HS-27A (cell line): ENCODE results near the gene PPP2R5E.

ENCODE experiments used
- DNase-seq: peaks from one replicate; pipeline ENCODE4 v3.0.0-alpha.2; 2012; ENCODE audit warnings: low read depth, missing footprints

PPP2R5E gene

DNA sequence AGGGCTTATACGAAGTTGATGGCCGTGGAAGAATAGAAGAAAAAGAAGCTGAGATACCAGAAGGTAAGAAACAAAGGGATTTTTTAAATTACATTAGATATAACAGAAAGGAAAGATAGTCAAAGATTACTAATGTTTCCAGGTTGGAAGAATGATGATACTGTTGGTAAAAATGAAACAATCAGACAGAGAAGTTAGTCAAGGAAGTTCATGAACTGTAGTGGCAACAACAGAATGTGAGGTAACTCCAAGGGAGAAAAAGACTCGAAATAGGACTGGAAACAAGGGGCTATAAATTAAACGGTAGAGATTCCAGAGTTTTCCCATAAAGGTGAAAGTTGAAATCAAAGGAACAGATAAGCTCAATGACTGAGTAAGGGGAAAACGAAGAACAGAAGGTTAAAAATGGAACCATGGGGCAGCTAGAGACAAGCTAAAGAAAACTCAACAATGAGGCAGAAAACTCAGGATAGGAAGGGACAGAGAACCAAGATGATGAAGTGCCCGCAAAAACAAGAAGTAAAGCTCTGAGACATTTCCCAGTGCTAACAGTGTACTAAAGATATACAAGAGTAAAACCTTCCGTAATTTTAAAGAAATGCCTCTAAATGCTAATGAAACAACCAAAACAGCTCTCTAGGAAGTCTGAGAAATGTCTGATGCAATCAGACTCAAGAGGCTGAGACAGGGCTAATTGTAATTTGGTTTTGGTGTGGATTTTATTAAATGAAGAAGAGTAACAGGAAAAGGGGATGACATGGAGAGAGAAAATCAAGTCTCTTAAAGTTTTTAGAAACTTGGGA lies 70.0 kb downstream of the PPP2R5E start:
- DNase-seq = no peak

DNA sequence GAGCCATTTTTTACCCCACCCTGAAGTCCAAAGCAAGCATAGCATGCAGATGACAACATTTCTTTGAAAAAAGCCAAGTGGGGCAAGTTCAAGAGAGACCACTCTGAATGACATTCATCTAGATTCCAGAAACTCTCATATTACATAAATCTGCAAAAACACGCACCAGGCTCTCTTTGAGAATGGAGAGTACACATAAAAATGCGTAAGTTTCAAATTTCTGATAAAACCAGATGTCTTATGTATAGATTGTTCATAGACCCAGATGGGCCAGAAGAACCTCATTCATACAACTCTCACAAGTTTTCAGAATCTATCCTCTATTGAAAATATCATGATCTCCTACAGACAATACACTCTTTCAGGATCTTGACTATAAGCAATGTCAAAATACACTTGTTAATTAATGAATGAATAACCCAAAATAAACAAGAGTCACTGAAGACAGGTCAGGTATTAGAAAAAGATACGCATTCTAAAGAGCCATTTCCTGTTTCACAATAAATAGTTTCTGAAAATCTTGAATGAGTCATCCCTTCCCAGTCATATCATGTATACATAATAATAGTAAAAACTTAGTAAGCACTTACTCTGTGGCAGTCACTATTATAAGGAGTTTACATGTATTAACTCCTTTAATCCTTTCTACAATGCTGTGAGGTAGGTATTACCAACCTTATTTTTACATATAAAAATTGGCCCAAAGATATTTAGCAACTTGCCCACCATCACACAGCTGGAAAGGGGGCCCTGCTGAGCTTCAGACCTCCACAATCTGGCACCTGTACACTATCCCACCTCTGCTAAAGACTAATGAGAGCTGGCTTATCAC lies 72.0 kb downstream of the PPP2R5E start:
- DNase-seq = peak; percentile 36

DNA sequence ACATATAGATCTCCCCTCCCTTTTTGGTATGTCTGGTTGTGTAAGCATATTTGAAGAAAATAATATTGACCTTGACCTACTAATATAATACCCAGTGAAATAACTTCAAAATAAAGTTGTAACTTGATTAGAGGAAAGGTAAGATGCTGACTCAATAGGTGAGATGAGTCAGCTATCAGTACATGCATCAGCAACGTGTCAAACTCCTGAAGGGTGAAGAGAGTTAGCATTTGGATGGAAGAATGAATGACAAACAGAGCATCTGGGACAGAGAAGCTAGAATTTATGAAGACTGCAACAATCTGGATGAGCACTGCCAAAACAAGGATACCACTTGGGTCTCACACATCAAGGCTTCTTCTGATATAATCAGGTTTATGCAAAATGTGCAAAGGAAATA lies 74.9 kb downstream of the PPP2R5E start:
- DNase-seq = no peak

GRCh38 chr14:63467440-63468072 lies 75.6 kb downstream of the PPP2R5E start:
- DNase-seq = no peak

DNA sequence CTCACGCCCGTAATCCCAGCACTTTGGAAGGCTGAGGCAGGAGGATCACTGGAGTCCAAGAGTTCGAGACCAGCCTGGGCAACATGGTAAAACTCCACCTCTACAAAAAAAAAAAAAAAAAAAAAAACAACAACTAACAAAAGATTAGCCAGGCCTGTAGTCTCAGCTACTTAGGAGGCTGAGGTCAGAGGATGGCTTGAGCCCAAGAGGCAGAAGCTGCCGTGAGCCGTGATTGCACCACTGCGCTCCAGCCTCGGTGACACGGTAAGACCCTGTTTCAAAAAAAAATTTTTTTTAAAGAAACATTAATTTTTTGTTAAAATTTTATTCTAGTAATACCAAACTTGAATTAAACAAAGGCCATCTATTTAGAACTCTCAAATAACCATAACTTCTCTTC lies 77.8 kb downstream of the PPP2R5E start:
- no peak for DNase-seq

DNA sequence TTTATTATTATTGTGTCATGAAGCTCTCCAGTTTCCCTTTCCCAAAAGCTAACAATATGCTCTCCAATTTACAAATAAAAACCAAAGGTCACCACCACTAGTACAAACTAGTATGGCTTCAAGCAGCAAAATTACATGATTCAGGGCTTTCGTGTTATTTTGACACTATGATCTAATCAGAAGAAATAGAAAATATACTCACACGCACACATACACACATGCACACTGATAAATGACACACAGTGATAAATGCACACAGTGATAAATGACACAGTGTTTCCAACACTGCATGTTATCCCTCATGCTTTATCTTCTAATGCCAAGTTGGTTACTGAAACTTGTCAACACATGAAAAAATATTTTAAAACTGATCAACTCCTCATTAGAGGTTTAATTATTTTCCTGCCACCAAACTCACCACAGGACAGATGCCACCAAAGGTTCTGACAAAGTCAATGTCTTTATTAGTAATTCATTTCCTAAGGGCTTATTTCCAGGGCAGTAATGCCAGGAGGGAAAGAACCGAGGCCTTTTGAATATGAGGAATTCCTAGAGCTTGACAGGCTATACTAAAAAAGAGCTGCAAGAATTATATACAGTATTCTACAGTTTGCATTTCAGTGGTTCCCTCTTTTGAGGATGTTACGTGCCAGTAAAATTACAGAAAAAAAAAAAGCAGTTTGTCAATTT lies 82.4 kb downstream of the PPP2R5E start:
- no peak for DNase-seq

DNA sequence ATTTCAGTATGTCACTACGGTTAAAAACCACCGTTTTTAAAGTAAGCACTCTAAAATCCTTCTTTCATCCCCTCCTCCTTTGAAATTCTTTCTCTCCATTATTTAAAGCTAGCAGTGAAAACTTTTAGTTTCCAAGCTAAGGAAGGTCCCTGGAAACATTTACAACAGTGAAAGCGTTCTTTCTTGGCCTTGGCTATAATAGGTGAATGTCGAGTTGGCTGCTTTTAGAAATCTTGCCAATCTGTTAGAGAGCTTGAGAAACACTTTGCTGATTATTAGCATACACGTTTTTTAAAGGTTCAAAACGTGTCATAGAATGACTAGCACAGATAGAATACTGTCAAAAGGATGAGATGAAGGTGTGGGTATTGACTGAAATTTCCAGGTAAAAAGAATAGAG lies 83.4 kb downstream of the PPP2R5E start:
- DNase-seq = no peak

DNA sequence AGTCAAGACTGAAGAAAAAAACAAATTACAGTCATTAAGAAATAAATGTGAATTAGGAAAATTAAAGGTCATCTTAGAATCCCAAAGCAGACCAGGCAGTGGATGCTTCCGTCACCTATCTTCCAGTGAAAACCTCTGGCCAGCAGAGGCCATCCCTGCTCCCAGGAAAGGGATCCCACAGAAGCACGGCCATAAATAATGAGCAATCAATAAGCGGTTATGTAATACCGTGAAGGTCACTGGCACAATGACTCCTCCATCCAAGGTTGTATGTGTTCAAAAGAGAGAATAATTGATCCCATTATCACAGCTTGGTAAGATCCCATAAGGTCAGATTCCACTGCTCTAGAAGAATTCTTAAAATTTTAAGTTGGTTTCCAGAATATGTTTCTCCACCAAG lies 85.7 kb downstream of the PPP2R5E start:
- no peak for DNase-seq

DNA sequence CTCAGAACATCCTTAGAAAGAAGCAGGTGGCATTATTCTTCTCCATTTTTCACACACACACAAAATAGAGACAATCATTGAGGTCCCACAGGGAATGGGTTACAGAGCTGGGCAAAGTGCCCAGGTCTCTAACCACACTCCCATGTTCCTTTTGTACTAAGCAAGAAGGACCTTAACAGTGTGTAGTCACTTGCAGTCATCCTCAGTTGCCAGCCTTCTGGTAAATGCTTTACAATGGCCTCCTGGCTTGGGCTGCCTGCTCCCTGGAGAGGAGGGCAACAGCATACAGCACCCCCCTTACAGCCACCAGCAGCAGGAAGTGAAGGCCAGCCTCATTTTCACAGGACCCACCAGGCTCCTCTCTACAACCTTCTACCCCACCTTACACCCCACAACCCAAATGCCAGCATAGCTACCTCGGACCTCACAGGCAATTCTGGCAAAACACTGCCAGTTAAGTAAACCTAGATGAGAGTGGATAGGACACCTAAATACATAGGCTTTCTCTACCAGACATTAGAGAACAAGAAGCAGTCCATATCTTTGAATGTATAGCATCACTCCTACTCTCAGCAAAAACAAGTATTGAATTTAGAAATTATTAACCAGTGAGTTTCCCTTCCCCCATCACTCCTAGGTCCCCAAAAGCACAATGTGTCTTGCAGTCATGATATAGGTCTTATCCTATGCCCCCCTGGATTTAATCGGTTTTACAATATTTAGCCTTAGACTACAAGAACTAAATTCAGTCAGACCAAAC lies 88.1 kb downstream of the PPP2R5E start:
- DNase-seq = no peak

DNA sequence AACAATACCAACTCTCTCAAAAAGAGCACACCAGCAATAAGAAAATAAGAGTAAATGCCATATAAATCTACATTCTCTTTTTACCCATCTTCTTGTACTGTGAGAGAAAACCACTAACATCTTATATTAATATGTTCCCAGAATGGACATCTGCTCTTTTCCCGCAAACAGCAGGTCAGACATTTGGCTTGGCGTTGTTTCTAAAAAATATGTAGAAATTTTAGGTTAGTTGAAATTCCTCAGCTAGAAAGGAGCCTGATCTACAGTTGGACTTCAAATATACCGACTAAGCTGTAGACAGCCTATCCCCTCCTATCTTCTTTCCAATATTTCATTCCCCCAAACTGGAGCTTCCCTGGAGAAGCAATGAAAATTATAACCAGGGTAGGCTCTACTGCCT lies 88.7 kb downstream of the PPP2R5E start:
- no peak for DNase-seq

DNA sequence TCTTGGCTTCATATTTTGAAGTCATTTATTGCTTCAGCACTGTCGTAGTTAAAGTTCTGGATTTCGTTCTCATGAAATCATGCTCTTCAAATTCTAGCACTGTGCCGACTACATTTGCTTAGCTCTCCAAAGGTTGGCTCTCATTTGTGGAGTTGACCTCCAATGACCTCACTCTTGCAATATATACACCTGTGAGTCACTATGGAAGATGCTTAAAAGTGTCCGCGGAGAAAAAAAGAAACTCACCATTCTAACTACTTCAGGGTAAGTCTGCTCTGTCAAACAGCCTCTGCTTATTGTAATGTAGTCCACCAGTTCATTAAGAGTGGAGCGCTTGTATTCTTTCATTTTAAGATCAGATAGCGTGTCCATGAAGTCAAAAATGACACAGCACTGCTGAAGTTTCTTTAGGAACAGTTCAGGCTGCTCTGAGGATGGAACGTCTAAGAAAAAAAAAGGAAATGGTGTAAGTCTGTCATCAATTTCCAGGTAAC lies 89.7 kb downstream of the PPP2R5E start:
- no peak for DNase-seq

GRCh38 chr14:63452796-63453195 lies 90.4 kb downstream of the PPP2R5E start:
- DNase-seq = no peak

DNA sequence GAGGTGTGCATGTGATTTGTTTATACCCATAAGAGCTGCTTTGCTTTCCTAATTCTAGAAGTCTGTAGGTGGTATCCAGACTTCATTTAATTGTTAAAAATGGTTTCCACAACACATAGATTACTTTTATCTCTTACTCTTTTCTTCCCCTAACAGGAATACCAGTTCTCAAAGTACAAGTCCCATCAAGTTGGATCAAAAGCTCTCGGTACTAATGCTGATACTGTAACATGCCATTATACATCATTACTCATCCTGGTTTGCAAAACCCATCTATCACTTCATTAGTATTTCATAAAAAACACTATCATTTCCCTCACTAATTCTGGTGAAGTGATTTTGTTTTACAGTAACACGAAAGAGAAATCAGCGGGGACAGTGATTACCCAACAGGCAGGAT lies 94.3 kb downstream of the PPP2R5E start:
- DNase-seq = no peak

DNA sequence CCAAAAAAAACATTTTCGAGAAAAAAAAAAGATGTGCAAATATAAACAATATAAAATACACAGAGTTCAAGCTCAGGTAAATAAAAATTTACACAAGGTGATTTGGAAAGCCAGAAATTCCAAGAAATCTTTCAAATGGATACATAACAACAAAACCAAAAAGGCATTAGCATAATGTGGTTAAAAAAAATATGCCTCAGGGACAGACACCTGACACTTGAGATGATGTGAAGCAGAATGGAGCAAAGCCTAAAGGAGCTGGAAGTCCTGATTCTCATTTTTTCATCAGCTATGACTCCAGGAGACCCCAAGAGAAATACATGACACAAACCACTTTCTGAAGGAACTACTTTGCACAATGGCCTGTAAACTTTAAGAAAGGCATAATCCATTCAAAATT lies 98.6 kb downstream of the PPP2R5E start:
- no peak for DNase-seq

DNA sequence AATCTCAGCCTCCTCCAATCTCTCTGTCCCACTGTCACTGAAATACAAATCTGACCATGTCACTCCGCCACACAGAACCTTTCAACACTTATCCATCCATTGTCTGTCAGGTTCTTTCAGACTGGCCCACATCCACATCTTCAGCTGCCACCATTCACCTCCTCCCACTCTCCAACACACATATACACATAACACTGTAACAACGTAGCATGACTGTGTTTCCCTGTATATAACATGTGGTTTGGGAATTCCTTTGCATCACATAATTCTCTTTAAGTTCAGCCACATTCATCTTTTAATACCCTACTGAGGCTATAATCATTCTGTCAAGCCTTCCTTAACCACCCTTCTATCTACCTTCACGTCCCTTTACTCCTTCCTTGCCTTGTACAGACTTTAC lies 99.2 kb downstream of the PPP2R5E start:
- no peak for DNase-seq

DNA sequence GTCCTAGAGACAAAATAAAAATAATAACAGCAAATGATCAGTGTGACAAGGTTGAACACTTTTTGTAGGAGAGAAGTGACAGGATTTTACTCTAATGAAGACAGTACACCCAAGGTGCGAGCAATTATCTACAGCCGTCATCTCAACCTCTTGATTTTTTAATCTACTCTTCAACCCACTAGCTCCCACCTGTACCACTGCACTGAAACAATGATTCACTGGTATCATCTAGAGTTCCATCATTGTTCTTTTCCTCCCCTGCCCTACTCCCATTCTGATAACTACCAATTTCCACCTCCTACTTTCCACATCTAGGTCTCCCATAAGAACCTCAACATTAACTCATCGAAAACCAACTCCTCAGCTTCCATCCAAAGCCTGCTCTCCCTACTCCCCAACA lies 99.8 kb downstream of the PPP2R5E start:
- no peak for DNase-seq

- no peak for DNase-seq
Measured at GRCh38 chr14:63438065-63438757, 105.0 kb downstream of the PPP2R5E start.

- DNase-seq = no peak
Measured at GRCh38 chr14:63436286-63437098, 106.7 kb downstream of the PPP2R5E start.

GRCh38 chr14:63435838-63436237 lies 107.3 kb downstream of the PPP2R5E start:
- no peak for DNase-seq

GRCh38 chr14:63435204-63435603 lies 108.0 kb downstream of the PPP2R5E start:
- DNase-seq = no peak
